Stimulated activated naive CD8-positive, alpha-beta T cell treated with anti-CD3 and anti-CD28 coated beads, Interleukin-15, amount 100 ng/mL, for 72 hours (primary cell): ENCODE measurements around the gene CSF2.
A peak's percentile ranks its signal among the peaks of the same experiment; 100 is the strongest.

Experiments
- ATAC-seq: fragments of 150-1000 bp; cut with Tn5 transposase; 2 replicates; pipeline ENCODE4 v1.10.0; 2021; ENCODE audit warnings: mild to moderate bottlenecking, moderate library complexity
- DNase-seq, 2 donors: peaks; one replicate each; pipeline ENCODE4 v3.0.0; 2021 to 2022
- H3K27ac Mint-ChIP-seq, 2 donors: one replicate each; pipeline ENCODE4 v1.8.0; 2022; ENCODE audit warnings: mild to moderate bottlenecking in 2 of 2, mixed read lengths in 2 of 2, moderate library complexity in 2 of 2
- H3K27me3 Mint-ChIP-seq: one replicate; pipeline ENCODE4 v1.8.0; 2022; ENCODE audit warnings: mixed read lengths
- H3K4me1 Mint-ChIP-seq: one replicate; pipeline ENCODE4 v1.8.0; 2022; ENCODE audit warnings: mild to moderate bottlenecking, mixed read lengths
- H3K4me3 Mint-ChIP-seq, 2 donors: one replicate each; pipeline ENCODE4 v1.8.0; 2022; ENCODE audit warnings: mild to moderate bottlenecking in 2 of 2, mixed read lengths in 2 of 2, moderate library complexity in 1 of 2
- H3K9me3 Mint-ChIP-seq, 2 donors: one replicate each; pipeline ENCODE4 v1.8.0; 2022; ENCODE audit warnings: mixed read lengths in 2 of 2

CSF2 gene

GRCh38 chr5:132073231-132074013, at the start of gene CSF2:
Gene CSF2 (plus strand): TSS chr5:132073789. CDS start chr5:132073824, 35 bp downstream.
- Mint-ChIP-seq H3K4me1 (peaks cover 100% of the 10 kb centered on the region), H3K27ac (peak within 1 kb of the TSS; percentile 77 to 78)

GRCh38 chr5:132024117-132024435, 49.5 kb upstream of the CSF2 start:
- ATAC-seq, result no peak

More at GRCh38 chr5:132073231-132074013, at the start of gene CSF2:
- DNase-seq, result no peak
- Mint-ChIP-seq H3K27me3 (no peaks in the 10 kb centered on the region), H3K4me3 (peak within 1 kb of the TSS; percentile 72 to 74), H3K9me3 (no peaks in the 10 kb centered on the region)
- ATAC-seq, result peak; percentile 44

GRCh38 chr5:132024789-132025402, 48.7 kb upstream of the CSF2 start:
- H3K27ac Mint-ChIP-seq, result no peak overlapping the region
- peaks cover 12% of the 10 kb centered on the region for H3K27me3 Mint-ChIP-seq
- H3K4me3 Mint-ChIP-seq, result no peak overlapping the region
- DNase-seq, result no peak
- H3K9me3 Mint-ChIP-seq, result no peaks in the 10 kb centered on the region
- no peak for ATAC-seq
- H3K4me1 Mint-ChIP-seq, result peaks cover 15% of the 10 kb centered on the region

More at GRCh38 chr5:132024117-132024435, 49.5 kb upstream of the CSF2 start:
- peaks cover 19% of the 10 kb centered on the region for H3K4me1 Mint-ChIP-seq
- no peak for DNase-seq
- H3K4me3 Mint-ChIP-seq, result no peak overlapping the region
- peaks cover 5% of the 10 kb centered on the region for H3K27me3 Mint-ChIP-seq
- no peak overlapping the region for H3K27ac Mint-ChIP-seq
- H3K9me3 Mint-ChIP-seq, result no peaks in the 10 kb centered on the region

- peaks cover 9% of the 10 kb centered on the region for H3K4me1 Mint-ChIP-seq
- no peak overlapping the region for H3K4me3 Mint-ChIP-seq
- H3K9me3 Mint-ChIP-seq, result no peaks in the 10 kb centered on the region
- ATAC-seq, result no peak
- H3K27ac Mint-ChIP-seq, result no peak overlapping the region
- DNase-seq, result no peak
- peaks cover 18% of the 10 kb centered on the region for H3K27me3 Mint-ChIP-seq
Observed at GRCh38 chr5:132025403-132025971, 48.1 kb upstream of the CSF2 start.

- no peak overlapping the region for H3K27ac Mint-ChIP-seq
- ATAC-seq, result peak; percentile 93
- H3K27me3 Mint-ChIP-seq, result peaks cover 17% of the 10 kb centered on the region
- peak in 1 of 2 donors; percentile 74 for DNase-seq
- H3K4me1 Mint-ChIP-seq, result no peaks in the 10 kb centered on the region
- H3K4me3 Mint-ChIP-seq, result peak overlapping the region in 1 of 2 donors; percentile 40
- H3K9me3 Mint-ChIP-seq, result no peaks in the 10 kb centered on the region
Observed at GRCh38 chr5:132026516-132027008, 47.0 kb upstream of the CSF2 start.

- H3K27ac Mint-ChIP-seq, result peak overlapping the region in 1 of 2 donors; percentile 55
- no peaks in the 10 kb centered on the region for H3K9me3 Mint-ChIP-seq
- peak overlapping the region; percentile 27 to 68 for H3K4me3 Mint-ChIP-seq
- DNase-seq, result no peak
- peak; percentile 39 for ATAC-seq
- no peaks in the 10 kb centered on the region for H3K4me1 Mint-ChIP-seq
- H3K27me3 Mint-ChIP-seq, result peaks cover 17% of the 10 kb centered on the region
Observed at GRCh38 chr5:132027027-132027426, 46.6 kb upstream of the CSF2 start.

GRCh38 chr5:132029609-132030330, 43.8 kb upstream of the CSF2 start:
- H3K4me3 Mint-ChIP-seq, result no peak overlapping the region
- H3K27ac Mint-ChIP-seq, result no peak overlapping the region
- H3K4me1 Mint-ChIP-seq, result no peaks in the 10 kb centered on the region
- ATAC-seq (no peak), DNase-seq (no peak)
- H3K27me3 Mint-ChIP-seq, result peaks cover 17% of the 10 kb centered on the region
- peaks cover 0 to 14% of the 10 kb centered on the region in 2 donors for H3K9me3 Mint-ChIP-seq

GRCh38 chr5:132030610-132031009, 43.0 kb upstream of the CSF2 start:
- Mint-ChIP-seq H3K9me3 (peaks cover 0 to 14% of the 10 kb centered on the region in 2 donors), H3K27me3 (peaks cover 17% of the 10 kb centered on the region)

GRCh38 chr5:132032196-132032595, 41.4 kb upstream of the CSF2 start:
- no peak overlapping the region for H3K27ac Mint-ChIP-seq
- peaks cover 3% of the 10 kb centered on the region for H3K4me1 Mint-ChIP-seq
- H3K27me3 Mint-ChIP-seq, result peaks cover 17% of the 10 kb centered on the region
- peaks cover 0 to 14% of the 10 kb centered on the region in 2 donors for H3K9me3 Mint-ChIP-seq
- no peak overlapping the region for H3K4me3 Mint-ChIP-seq
- no peak for DNase-seq
- ATAC-seq, result no peak

More at GRCh38 chr5:132030610-132031009, 43.0 kb upstream of the CSF2 start:
- Mint-ChIP-seq H3K4me3 (no peak overlapping the region), H3K4me1 (no peaks in the 10 kb centered on the region), H3K27ac (no peak overlapping the region)
- no peak for ATAC-seq
- peak in 1 of 2 donors; percentile 3 for DNase-seq

GRCh38 chr5:132033122-132033521, 40.5 kb upstream of the CSF2 start:
- DNase-seq, result no peak
- Mint-ChIP-seq H3K4me3 (no peak overlapping the region), H3K4me1 (peaks cover 11% of the 10 kb centered on the region), H3K27ac (no peak overlapping the region), H3K27me3 (peaks cover 17% of the 10 kb centered on the region), H3K9me3 (peaks cover 0 to 14% of the 10 kb centered on the region in 2 donors)
- ATAC-seq, result no peak

GRCh38 chr5:132037353-132037752, 36.2 kb upstream of the CSF2 start:
- no peak for ATAC-seq
- DNase-seq, result no peak
- Mint-ChIP-seq H3K4me1 (peaks cover 11% of the 10 kb centered on the region), H3K27ac (no peak overlapping the region), H3K27me3 (peaks cover 29% of the 10 kb centered on the region), H3K9me3 (peaks cover 4 to 24% of the 10 kb centered on the region in 2 donors), H3K4me3 (no peak overlapping the region)

- H3K27me3 Mint-ChIP-seq, result peaks cover 30% of the 10 kb centered on the region
- no peak overlapping the region for H3K4me3 Mint-ChIP-seq
- ATAC-seq (no peak), DNase-seq (no peak)
- no peak overlapping the region for H3K27ac Mint-ChIP-seq
- no peaks in the 10 kb centered on the region for H3K4me1 Mint-ChIP-seq
- peaks cover 6% of the 10 kb centered on the region in 2 donors for H3K9me3 Mint-ChIP-seq
Observed at GRCh38 chr5:132044207-132044606, 29.4 kb upstream of the CSF2 start.

GRCh38 chr5:132046880-132047299, 26.7 kb upstream of the CSF2 start:
- DNase-seq, result peak in 1 of 2 donors; percentile 2
- Mint-ChIP-seq H3K4me1 (no peaks in the 10 kb centered on the region), H3K9me3 (peaks cover 6% of the 10 kb centered on the region in 2 donors), H3K27me3 (peaks cover 18% of the 10 kb centered on the region), H3K4me3 (no peak overlapping the region), H3K27ac (no peak overlapping the region)
- no peak for ATAC-seq

GRCh38 chr5:132049093-132049492, 24.5 kb upstream of the CSF2 start:
- DNase-seq, result no peak
- H3K4me1 Mint-ChIP-seq, result no peaks in the 10 kb centered on the region
- no peaks in the 10 kb centered on the region for H3K9me3 Mint-ChIP-seq
- no peak overlapping the region for H3K27ac Mint-ChIP-seq
- H3K27me3 Mint-ChIP-seq, result peaks cover 18% of the 10 kb centered on the region
- H3K4me3 Mint-ChIP-seq, result no peak overlapping the region
- no peak for ATAC-seq

- no peaks in the 10 kb centered on the region for H3K4me1 Mint-ChIP-seq
- H3K27ac Mint-ChIP-seq, result no peak overlapping the region
- H3K4me3 Mint-ChIP-seq, result no peak overlapping the region
- DNase-seq (no peak), ATAC-seq (no peak)
- no peaks in the 10 kb centered on the region for H3K9me3 Mint-ChIP-seq
- H3K27me3 Mint-ChIP-seq, result peaks cover 18% of the 10 kb centered on the region
Observed at GRCh38 chr5:132049559-132049958, 24.0 kb upstream of the CSF2 start.
